Measurements from ENCODE around the gene NOTCH1.

GRCh38 chr9:136497916-136498695 is 47.7 kb downstream of the NOTCH1 start:
- no peak for TF ChIP-seq CTCF (IDR thresholded peaks at IDR 0.05)
- TF ChIP-seq POLR2A (IDR thresholded peaks at IDR 0.05), result no peak
